ENCODE measurements around the gene PLSCR2.

PLSCR2 gene

DNA sequence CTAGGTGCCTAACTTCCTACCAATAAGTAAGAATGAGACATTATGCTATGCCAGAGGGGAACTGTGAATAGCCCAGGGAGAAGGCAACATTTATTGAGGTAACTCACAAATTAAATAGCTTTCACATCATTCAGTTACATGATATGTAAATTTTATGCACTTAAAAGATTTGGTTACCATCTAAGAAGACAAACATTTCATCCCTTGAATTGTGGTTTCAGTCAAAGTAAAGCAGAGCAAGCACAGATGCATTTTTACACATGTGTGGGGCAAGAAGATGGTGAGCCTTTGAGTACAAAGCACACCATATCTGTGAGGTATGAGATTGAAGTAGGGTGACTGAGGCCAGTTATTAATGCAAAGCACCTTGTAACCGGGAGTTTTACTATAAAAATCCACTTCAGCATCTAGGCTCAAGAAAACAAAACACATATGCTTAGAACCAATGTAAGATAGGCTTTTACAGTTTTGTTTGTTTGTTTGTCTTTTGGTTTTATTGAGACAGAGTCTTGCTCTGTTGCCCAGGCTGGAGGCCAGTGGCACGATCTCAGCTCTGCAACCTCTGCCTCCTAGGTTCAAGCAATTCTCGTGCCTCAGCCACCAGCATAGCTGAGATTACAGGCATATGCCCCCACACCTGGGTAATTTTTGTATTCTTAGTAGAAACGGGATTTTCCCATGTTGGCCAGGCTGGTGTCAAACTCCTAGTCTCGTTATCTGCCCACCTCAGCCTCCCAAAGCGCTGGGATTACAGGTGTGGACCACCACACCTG is 3.5 kb downstream of the PLSCR2 start:
- no peaks in the 10 kb centered on the region for H3K36me3 ChIP-seq (ENCODE audit: low read length)
- H3F3A ChIP-seq (ENCODE audit: insufficient read depth) = no peaks in the 10 kb centered on the region
- H3K4me2 ChIP-seq (ENCODE audit: low read depth, low read length, poor library complexity, severe bottlenecking) = no peak overlapping the region
- H2AFZ ChIP-seq (ENCODE audit: low read depth, low read length, severe bottlenecking) = no peak overlapping the region
- TF ChIP-seq EZH2phosphoT487 (conservative IDR thresholded peaks at IDR 0.05; ENCODE audit: low read length) = no peak
- TF ChIP-seq, protein P1, sequence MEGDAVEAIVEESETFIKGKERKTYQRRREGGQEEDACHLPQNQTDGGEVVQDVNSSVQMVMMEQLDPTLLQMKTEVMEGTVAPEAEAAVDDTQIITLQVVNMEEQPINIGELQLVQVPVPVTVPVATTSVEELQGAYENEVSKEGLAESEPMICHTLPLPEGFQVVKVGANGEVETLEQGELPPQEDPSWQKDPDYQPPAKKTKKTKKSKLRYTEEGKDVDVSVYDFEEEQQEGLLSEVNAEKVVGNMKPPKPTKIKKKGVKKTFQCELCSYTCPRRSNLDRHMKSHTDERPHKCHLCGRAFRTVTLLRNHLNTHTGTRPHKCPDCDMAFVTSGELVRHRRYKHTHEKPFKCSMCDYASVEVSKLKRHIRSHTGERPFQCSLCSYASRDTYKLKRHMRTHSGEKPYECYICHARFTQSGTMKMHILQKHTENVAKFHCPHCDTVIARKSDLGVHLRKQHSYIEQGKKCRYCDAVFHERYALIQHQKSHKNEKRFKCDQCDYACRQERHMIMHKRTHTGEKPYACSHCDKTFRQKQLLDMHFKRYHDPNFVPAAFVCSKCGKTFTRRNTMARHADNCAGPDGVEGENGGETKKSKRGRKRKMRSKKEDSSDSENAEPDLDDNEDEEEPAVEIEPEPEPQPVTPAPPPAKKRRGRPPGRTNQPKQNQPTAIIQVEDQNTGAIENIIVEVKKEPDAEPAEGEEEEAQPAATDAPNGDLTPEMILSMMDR (IDR thresholded peaks at IDR 0.05; ENCODE audit: insufficient read depth, low read length, poor library complexity, severe bottlenecking) = no peak
- no peak overlapping the region for H3K9ac ChIP-seq (ENCODE audit: low read length)
- no peaks in the 10 kb centered on the region for H4K20me1 ChIP-seq (ENCODE audit: low read depth, low read length)
- H3K4me3 ChIP-seq (ENCODE audit: insufficient read depth, low read length, poor library complexity, severe bottlenecking) = no peak overlapping the region
- no peaks in the 10 kb centered on the region for H3K79me2 ChIP-seq (ENCODE audit: insufficient read depth, low read length)
- H3K27ac ChIP-seq (ENCODE audit: low read depth, low read length) = no peak overlapping the region
- no peaks in the 10 kb centered on the region for H3K9me3 ChIP-seq (ENCODE audit: insufficient read depth, low read length)
- H3K9me2 ChIP-seq (replicated peaks; ENCODE audit: insufficient read depth, low read length) = no peaks in the 10 kb centered on the region
- H3K27me3 ChIP-seq (ENCODE audit: low read length) = no peaks in the 10 kb centered on the region

DNA sequence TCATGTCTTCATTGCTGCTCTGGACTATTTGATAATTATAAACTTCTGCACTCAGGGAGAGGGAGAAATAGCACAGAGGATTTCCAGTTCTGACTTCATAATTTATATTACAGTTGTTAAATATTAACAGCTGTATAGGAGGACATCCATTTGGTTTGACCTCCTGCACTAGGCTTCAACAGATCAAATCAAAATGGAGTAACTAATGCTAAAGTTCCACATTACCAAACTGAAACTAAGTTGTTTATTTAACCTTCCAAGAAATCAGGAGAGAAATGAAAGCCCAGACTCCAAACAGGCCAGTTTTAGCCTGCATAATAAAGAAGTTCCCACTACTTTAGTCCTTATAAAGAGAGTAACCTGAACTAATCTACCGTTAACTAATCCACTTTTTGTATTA is 4.6 kb downstream of the PLSCR2 start:
- Histone ChIP-seq H3K4me3 (ENCODE audit: insufficient read depth, low read length, poor library complexity, severe bottlenecking) (no peak overlapping the region), H3K4me2 (ENCODE audit: low read depth, low read length, poor library complexity, severe bottlenecking) (no peak overlapping the region), H3K36me3 (ENCODE audit: low read length) (no peaks in the 10 kb centered on the region), H2AFZ (ENCODE audit: low read depth, low read length, severe bottlenecking) (no peak overlapping the region), H3K9me2 (replicated peaks; ENCODE audit: insufficient read depth, low read length) (no peaks in the 10 kb centered on the region), H3F3A (ENCODE audit: insufficient read depth) (no peaks in the 10 kb centered on the region), H3K79me2 (ENCODE audit: insufficient read depth, low read length) (no peaks in the 10 kb centered on the region), H3K27ac (ENCODE audit: low read depth, low read length) (no peak overlapping the region), H3K9me3 (ENCODE audit: insufficient read depth, low read length) (no peaks in the 10 kb centered on the region), H3K9ac (ENCODE audit: low read length) (no peak overlapping the region), H3K27me3 (ENCODE audit: low read length) (no peaks in the 10 kb centered on the region), H4K20me1 (ENCODE audit: low read depth, low read length) (no peaks in the 10 kb centered on the region)
- TF ChIP-seq, protein P1 (IDR thresholded peaks at IDR 0.05; ENCODE audit: insufficient read depth, low read length, poor library complexity, severe bottlenecking) = no peak
- no peak for TF ChIP-seq EZH2phosphoT487 (conservative IDR thresholded peaks at IDR 0.05; ENCODE audit: low read length)

DNA sequence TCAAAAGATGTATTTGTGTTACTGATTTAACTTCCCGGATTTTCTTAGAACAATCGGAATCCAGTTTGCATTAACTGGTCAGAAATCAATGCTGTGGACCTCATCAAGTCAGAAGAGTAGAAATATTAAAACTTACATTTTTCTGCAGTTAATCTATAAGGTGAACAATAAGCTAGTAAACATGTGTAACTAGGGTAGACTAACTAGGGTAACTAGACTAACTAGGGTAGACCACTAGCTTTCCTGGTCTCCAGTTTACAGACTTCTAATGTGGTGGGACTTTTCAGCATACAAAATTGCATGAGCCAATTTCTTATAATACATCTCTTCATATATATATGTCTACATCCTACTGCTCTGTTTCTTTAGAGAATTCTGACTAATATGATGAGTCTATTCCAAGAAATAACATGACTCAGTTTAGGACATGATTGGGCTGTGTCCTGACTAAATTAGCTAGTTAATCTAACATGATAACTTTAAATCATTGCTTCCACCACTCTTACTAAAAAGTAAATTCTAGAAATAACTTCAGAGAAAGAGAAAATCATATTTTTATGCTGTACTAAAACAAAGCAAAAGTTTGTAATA is 5.3 kb downstream of the PLSCR2 start:
- H3K27ac ChIP-seq (ENCODE audit: low read depth, low read length) = no peak overlapping the region
- H3K79me2 ChIP-seq (ENCODE audit: insufficient read depth, low read length) = no peaks in the 10 kb centered on the region
- no peaks in the 10 kb centered on the region for H3K9me3 ChIP-seq (ENCODE audit: insufficient read depth, low read length)
- no peak overlapping the region for H3K4me3 ChIP-seq (ENCODE audit: insufficient read depth, low read length, poor library complexity, severe bottlenecking)
- TF ChIP-seq EZH2phosphoT487 (conservative IDR thresholded peaks at IDR 0.05; ENCODE audit: low read length) = no peak
- TF ChIP-seq, protein P1 (IDR thresholded peaks at IDR 0.05; ENCODE audit: insufficient read depth, low read length, poor library complexity, severe bottlenecking) = no peak
- no peaks in the 10 kb centered on the region for H3K27me3 ChIP-seq (ENCODE audit: low read length)
- H4K20me1 ChIP-seq (ENCODE audit: low read depth, low read length) = no peaks in the 10 kb centered on the region
- H3F3A ChIP-seq (ENCODE audit: insufficient read depth) = no peaks in the 10 kb centered on the region
- no peaks in the 10 kb centered on the region for H3K9me2 ChIP-seq (replicated peaks; ENCODE audit: insufficient read depth, low read length)
- no peaks in the 10 kb centered on the region for H3K36me3 ChIP-seq (ENCODE audit: low read length)
- H3K9ac ChIP-seq (ENCODE audit: low read length) = no peak overlapping the region
- H3K4me2 ChIP-seq (ENCODE audit: low read depth, low read length, poor library complexity, severe bottlenecking) = no peak overlapping the region
- no peak overlapping the region for H2AFZ ChIP-seq (ENCODE audit: low read depth, low read length, severe bottlenecking)
